ENCODE results near the gene CSF1R.

CSF1R gene

GRCh38 chr5:150120617-150121447 lies 34.5 kb upstream of the CSF1R start:
- no peak for DNase-seq

DNA sequence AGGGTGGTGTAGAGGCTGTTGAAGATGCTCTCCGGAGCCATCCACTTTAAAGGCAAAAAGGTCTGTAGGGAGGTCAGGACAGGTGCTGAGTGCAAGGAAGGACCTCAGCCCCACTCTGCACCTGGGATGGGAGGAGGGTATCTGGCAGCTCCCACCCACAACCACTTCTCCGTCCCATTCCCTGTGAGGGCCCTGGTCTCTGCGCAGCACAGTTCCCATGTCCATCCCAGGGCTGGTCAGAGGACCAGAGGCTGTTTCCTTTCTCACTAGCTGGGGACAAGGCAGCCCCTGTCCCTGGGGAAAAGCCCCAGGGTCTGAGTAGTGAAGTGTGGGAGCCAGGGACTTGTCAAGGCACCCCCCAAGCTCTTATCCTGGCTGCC lies 33.7 kb upstream of the CSF1R start:
- no peak for DNase-seq

GRCh38 chr5:150119421-150120061 lies 33.2 kb upstream of the CSF1R start:
- no peak for DNase-seq

DNA sequence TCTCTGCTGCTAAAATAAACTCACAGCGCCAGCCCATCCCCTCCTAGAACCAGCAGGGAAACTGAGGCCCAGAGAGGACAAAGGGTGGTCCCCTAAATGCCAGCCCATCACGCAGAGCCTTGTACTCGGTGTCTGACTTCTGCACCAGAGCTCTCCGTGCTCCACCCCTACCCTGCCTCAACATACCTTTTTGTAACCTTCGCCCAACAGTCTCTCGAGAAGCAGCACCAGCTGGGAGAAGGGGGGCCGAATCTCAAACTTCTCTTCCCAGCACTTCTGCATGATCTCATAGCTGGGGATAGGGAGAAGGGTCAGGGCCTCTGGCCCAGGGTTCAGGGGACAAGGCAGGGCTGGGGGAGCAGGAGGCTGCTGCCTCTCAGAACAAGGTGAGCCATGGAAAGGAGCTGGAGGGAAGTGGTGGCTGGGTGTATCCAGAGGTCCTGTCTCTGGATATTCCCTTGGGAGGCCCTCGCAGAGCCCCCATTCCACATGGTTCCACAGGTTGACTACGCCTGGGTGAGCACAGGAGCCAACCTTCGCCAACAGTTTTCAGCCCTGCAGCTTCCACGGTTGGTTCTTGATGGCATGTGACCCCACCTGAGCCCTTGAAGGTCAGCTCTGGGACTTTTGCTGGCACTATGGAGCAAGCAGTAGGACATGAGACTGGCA lies 32.3 kb upstream of the CSF1R start:
- DNase-seq, result no peak

GRCh38 chr5:150117945-150118560 lies 31.7 kb upstream of the CSF1R start:
- DNase-seq, result no peak

- no peak for DNase-seq
Observed at GRCh38 chr5:150116667-150117400, 30.5 kb upstream of the CSF1R start.

GRCh38 chr5:150114773-150115408 lies 28.5 kb upstream of the CSF1R start:
- DNase-seq, result no peak

DNA sequence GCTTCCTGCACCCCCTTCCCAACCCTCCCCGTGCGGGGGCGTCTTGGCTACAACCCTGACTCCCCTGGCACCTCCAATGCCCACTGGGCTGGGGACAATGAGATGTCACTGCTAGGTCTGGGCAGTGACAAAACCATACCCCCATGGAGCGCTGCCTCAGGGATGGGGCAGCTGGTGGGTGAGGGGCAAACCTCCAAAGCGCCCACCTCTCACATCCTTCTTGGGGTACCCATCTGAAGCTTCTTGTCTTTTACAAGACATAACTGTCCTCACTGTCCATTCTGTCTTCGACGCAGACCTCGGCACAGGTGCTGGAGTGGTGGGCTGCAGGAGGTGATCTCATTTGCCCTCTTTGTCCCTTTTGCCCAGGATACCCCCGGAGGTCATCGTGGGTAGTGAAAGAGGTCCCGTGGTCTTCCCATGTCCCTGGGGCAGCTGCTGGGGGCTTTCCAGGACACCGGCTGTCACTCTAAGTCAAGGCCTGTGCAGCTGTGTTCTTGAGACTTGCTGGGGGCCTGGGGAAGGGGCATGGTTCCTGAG lies 27.8 kb upstream of the CSF1R start:
- DNase-seq, result no peak

DNA sequence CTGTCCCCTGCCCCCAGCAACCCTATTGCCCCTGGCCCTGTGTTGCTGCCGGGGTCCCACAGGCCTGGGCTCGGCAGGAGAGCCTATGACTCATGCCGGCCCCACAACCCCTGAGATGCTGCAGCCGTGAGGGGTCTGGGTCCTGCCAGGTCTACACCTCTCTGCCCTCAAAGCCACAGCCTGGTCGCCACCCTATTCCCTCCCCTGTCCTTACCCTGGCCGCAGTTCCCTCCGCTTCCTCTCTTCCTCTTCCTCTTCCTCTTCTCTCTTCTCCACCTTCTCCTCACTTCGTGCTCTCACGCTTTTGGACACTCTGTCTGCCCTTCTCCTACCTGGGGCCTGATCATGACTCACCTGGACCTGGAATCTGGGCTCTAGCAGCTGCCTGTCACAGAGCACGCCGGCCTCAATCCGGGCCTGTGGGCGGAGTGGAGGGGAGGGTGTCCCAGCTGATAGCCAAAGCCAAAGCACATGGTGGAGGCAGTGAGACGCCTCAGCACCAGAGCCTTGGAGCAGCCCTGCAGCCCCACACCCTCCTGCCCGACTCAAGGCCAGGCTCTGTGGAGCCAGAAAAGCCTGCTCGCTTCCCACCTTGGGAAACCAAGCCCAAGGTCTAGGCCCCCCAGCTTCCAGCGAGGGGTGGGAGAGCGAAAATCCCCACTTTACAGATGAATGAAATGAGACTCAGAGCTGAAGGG lies 26.8 kb upstream of the CSF1R start:
- no peak for DNase-seq

GRCh38 chr5:150112201-150113046 lies 26.1 kb upstream of the CSF1R start:
- no peak for DNase-seq

DNA sequence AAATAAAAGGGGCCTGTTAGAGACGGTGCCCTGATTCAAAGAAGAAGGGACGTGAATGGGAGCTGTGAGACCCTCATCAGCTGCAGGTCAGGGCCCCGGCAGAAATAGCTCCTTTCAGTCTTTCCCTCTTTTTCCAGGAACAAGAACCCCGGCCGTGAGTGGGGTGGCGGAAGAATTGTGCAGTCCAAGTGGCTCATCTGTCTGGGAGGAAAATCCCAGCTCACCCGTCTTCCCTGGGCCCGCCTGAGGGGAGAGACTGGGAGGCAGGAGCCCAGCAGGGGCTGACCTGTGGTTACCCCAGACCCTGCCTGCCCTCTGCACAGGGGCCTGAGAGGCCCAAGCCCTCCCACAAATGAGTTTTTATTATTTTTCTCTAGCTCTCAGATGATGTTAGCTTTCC lies 24.8 kb upstream of the CSF1R start:
- DNase-seq, result no peak

DNA sequence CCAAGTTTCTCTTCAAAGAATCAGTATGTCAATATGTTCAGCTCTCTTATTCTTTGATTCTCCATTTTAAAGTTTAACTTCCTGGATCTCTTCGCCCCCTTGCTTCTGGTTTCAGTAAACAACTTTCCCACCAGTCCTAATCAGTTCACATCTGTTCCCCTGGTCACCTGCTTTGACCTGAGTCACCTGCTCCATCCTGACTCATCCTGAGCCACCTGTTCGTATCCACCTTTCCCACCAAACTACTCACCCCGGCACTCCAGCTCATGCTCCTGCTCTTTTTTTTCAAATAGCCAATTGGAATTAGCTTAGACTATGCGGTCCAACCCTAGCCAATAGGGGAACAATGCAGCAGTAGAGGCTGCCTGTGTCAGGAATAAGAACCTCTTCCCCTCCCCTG lies 23.6 kb upstream of the CSF1R start:
- DNase-seq, result no peak

DNA sequence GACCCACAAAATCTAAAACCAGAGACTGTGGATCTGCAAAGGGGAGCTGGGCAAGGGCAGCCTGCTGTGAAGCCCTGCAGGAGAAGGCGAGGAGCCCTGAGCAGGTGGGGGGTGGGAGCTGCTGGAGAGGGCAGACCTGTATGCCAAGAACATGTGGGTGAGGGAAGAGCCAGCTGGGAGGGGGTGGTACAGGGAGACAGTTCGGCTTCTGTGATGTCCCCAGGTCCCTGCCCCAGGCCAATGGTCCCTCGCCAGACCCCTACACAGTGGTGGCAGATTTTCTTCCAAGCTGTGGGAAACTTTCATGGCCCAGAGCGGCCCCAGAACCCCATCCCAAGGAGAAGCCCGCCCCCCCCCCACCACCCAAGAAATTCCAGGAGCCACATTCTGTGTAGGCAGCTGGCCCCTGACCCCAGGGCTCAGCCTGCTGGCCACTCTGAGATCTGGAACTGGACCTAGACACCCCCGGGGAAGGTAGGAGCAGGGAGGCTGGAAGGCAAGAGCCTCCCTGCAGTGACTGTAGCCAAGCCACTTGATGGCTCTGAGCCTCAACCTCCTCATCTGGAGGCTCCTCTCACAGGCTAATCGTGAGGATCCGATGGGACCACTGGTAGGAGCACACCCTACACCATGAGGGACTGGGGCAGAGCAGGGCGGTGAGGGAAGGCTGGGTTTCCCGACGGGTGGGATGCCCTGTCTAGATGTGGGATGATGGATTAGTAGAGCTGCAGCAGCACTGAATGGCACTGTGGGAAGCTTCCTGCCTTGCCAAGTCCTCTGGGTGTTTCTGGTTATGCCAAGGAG lies 22.6 kb upstream of the CSF1R start:
- DNase-seq, result no peak

GRCh38 chr5:150107909-150108447 lies 21.6 kb upstream of the CSF1R start:
- DNase-seq, result no peak

DNA sequence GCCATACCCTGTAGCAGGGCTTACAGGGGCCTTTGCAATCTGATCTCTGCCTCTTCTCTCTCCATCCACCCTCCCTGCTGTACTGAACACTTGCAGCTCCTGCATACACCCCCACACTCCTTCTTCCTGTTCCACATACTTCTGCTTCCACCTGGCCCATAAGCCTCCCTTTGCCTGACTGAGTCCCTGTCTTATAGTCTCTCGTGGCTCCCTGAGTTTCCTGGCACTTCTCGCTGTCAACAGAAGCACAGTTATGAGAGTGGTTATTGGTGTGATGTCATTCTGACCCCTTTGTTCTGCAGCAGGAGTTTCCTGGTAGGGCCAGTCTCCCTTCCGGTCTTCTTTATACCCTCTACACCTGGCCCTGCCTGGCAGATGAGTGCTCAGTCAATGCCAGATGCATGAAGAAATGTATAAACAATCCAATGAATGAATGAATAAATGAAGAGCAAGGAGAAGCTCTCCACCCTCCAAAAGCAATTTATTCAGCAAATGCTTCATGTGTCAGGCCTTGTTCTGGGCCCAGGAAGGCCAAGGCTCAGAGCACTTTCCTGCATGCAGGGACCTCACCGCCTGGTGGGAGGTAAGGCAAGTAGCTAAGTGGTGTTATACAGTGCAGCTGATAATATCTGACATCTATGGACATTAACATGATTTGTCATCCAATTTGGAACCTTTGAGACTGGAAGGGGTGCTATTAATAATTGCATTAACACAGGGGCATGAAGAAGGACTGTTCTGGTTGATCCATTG lies 20.5 kb upstream of the CSF1R start:
- DNase-seq, result no peak

DNA sequence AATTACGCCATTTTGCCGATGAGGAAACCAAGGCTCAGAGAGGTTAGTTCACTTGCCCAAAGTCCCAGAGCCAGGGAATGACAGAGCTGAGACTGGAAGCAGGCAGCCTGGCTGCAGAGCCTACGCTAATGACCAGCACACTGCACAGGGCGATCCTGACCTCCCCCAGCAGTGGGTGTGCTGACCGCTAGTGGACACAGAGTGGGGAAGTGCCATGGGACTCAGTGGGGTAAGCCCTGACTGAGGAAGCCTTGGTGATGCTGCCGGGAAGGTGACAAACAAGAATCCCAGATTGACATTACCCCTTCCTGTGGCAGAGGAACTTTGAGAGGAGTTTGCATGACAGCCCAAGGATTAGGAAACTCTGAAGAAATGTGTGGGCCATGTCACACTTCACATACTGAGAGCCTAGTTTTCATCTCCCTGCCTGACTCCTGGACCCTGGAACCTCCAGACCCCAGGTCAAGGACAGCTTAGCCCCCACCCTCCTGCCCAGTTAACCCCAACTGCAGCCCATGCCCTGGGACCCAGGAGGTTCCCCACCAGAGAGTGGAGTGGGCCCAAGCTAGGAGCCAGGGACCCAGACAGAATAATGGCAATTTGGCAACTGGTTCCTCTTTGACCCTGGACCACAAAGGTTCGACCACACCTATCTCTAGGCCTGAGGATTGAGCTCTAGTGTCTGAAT lies 19.7 kb upstream of the CSF1R start:
- DNase-seq, result no peak

GRCh38 chr5:150104550-150104870 lies 18.2 kb upstream of the CSF1R start:
- no peak for DNase-seq

Data from CD4-positive, alpha-beta T cell treated with Interleukin-1 beta for 1 hour (primary cell).